Endometrial microvascular endothelial cells (primary cell): ENCODE measurements around the gene PLPP7. TPM values are rescaled to one million over a fixed set of nuclear protein-coding genes. Genes with fewer than 3 reads are reported as not detected.
"Not testable (repeated sequence)": the region's sequence is repeated elsewhere in the genome, so short reads cannot be mapped to it uniquely, and the experiment has no call there.

Source experiments
- in situ Hi-C: cut with HindIII; loops from 2 replicates; pipeline ENCODE4 v1.10.0; 2017; ENCODE audit warnings: low sequenced_read_pairs, low pct_unique_long_range_greater_than_20kb; ENCODE audit errors: inconsistent ontology term
- total RNA-seq: library from RNA; depleted of rRNA; stranded (reverse); fragments of >200 nt; gene quantifications from one replicate; pipeline ENCODE4 v1.2.3, GENCODE V29; 2015; ENCODE audit errors: inconsistent ontology term

PLPP7 gene
- total RNA-seq, 1 donor from 2014 or later = 7.5 TPM

- in situ Hi-C loops = no loop called here
Observed at GRCh38 chr9:131349522-131349880, 60.0 kb downstream of the PLPP7 start.

- in situ Hi-C loops = no loop called here
Observed at GRCh38 chr9:131349881-131350563, 60.5 kb downstream of the PLPP7 start.

- in situ Hi-C loops = not testable (repeated sequence)
Observed at GRCh38 chr9:131356479-131356878, 67.0 kb downstream of the PLPP7 start.

DNA sequence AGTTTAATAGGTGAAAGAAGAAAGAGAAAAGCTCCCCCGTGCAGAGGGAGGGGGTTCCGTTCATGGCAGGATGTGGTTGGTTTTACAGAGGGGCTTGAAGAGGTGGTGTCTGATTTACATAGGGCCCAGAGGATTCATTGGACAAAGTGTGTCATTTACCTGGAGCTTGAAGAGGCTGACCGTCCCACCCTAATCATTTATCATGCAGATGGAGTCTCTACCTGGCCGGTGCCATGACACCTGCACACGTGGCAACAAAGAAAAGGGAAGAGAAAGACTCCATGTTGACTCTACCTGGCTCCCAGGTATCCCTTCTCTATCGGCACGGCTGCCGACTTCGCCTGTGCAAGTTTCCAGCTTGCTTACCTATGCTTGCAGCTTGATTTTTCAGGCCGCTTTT lies 69.0 kb downstream of the PLPP7 start:
- in situ Hi-C loops = no loop called here

Other genes starting within 250 kb of the PLPP7 start
- 1.2 TPM for gene AIF1L, start 193.2 kb upstream of the PLPP7 start, total RNA-seq
- 21.1 TPM for gene NUP214, start 164.1 kb upstream of the PLPP7 start, total RNA-seq
- 5.9 TPM for gene FAM78A, start 13.2 kb upstream of the PLPP7 start, total RNA-seq
- 93.1 TPM for gene PRRC2B, start 104.4 kb downstream of the PLPP7 start, total RNA-seq
- 38.4 TPM for gene POMT1, start 213.2 kb downstream of the PLPP7 start, total RNA-seq
- 32.7 TPM for gene UCK1, start 241.5 kb downstream of the PLPP7 start, total RNA-seq